ENCODE results near the gene TMEM198. TPM values are rescaled to one million over a fixed set of nuclear protein-coding genes. Genes with fewer than 3 reads are reported as not detected.

TMEM198 gene
- total RNA-seq, 4 donors from 2014 or later, result 1.1 to 4.4 (median 1.2) TPM; not detected in 1

- Histone ChIP-seq H3K27me3 (peaks cover 18% of the 10 kb centered on the region), H3K4me1 (peaks cover 2 to 16% (median 7%) of the 10 kb centered on the region in 4 donors), H3K4me3 (no peak overlapping the region), H3K27ac (no peak overlapping the region), H3K36me3 (no peaks in the 10 kb centered on the region), H3K9me3 (no peaks in the 10 kb centered on the region)
- DNase-seq, result no peak
- TF ChIP-seq POLR2AphosphoS5 (IDR thresholded peaks at IDR 0.05), result no peak
- TF ChIP-seq EP300 (IDR thresholded peaks at IDR 0.05; ENCODE audit: low read depth), result no peak
- no peak for TF ChIP-seq CTCF (IDR thresholded peaks at IDR 0.05)
- no peak for TF ChIP-seq POLR2A (IDR thresholded peaks at IDR 0.05)
- intact Hi-C loops (cut with DNase I; ENCODE audit: low total_unique reads) (no loop called here), in situ Hi-C loops (cut with MboI; ENCODE audit: low pct_ligation_motif_present in 1 of 4, low pct_unique_long_range_greater_than_20kb in 1 of 4, low sequenced_read_pairs in 3 of 4) (no loop called here)
- WGBS, 2 donors (ENCODE audit: low coverage in 1 of 2), result 86% methylated on average over 11 of the region's 11 CpGs; no CpG with 5 or more reads in 1 of the 2 donors
These were observed 22.8 kb downstream of the TMEM198 start for GRCh38 chr2:219566640-219567039.

- Histone ChIP-seq H3K36me3 (no peaks in the 10 kb centered on the region), H3K4me3 (no peak overlapping the region), H3K4me1 (peaks cover 3 to 17% (median 8%) of the 10 kb centered on the region in 4 donors), H3K9me3 (no peaks in the 10 kb centered on the region), H3K27ac (no peak overlapping the region), H3K27me3 (peaks cover 20% of the 10 kb centered on the region)
- in situ Hi-C loops (cut with MboI; ENCODE audit: low pct_ligation_motif_present in 1 of 4, low pct_unique_long_range_greater_than_20kb in 1 of 4, low sequenced_read_pairs in 3 of 4), result no loop called here
- TF ChIP-seq POLR2A (IDR thresholded peaks at IDR 0.05) (no peak), CTCF (IDR thresholded peaks at IDR 0.05) (no peak), POLR2AphosphoS5 (IDR thresholded peaks at IDR 0.05) (no peak), EP300 (IDR thresholded peaks at IDR 0.05; ENCODE audit: low read depth) (no peak)
- DNase-seq, result no peak
- intact Hi-C loops (cut with DNase I; ENCODE audit: low total_unique reads), result no loop called here
- WGBS, 2 donors (ENCODE audit: low coverage in 1 of 2), result 92% methylated on average over 18 of the region's 18 CpGs; no CpG with 5 or more reads in 1 of the 2 donors
These were observed 23.3 kb downstream of the TMEM198 start for GRCh38 chr2:219567131-219567530.

- no peaks in the 10 kb centered on the region for H3K9me3 ChIP-seq
- H3K4me3 ChIP-seq, result no peak overlapping the region
- TF ChIP-seq CTCF (IDR thresholded peaks at IDR 0.05), result no peak
- TF ChIP-seq POLR2AphosphoS5 (IDR thresholded peaks at IDR 0.05), result no peak
- no peak for TF ChIP-seq EP300 (IDR thresholded peaks at IDR 0.05; ENCODE audit: low read depth)
- TF ChIP-seq POLR2A (IDR thresholded peaks at IDR 0.05), result no peak
- WGBS, 2 donors (ENCODE audit: low coverage in 1 of 2), result 80 to 91% methylated on average over 1 to 35 of the region's 35 CpGs
- intact Hi-C loops (cut with DNase I; ENCODE audit: low total_unique reads), result no loop called here
- in situ Hi-C loops (cut with MboI; ENCODE audit: low pct_ligation_motif_present in 1 of 4, low pct_unique_long_range_greater_than_20kb in 1 of 4, low sequenced_read_pairs in 3 of 4), result no loop called here
- DNase-seq, result no peak
- no peaks in the 10 kb centered on the region for H3K36me3 ChIP-seq
- peaks cover 28% of the 10 kb centered on the region for H3K27me3 ChIP-seq
- no peak overlapping the region for H3K27ac ChIP-seq
- peaks cover 3 to 17% (median 8%) of the 10 kb centered on the region in 4 donors for H3K4me1 ChIP-seq
These were observed 24.0 kb downstream of the TMEM198 start for GRCh38 chr2:219567791-219568361.

- intact Hi-C loops (cut with DNase I; ENCODE audit: low total_unique reads) (no loop called here), in situ Hi-C loops (cut with MboI; ENCODE audit: low pct_ligation_motif_present in 1 of 4, low pct_unique_long_range_greater_than_20kb in 1 of 4, low sequenced_read_pairs in 3 of 4) (no loop called here)
- whole genome bisulfite sequencing, 2 donors (ENCODE audit: low coverage in 1 of 2), result 85 to 96% methylated on average over 5 to 6 of the region's 6 CpGs
- no peak for DNase-seq
- Histone ChIP-seq H3K27me3 (peaks cover 30% of the 10 kb centered on the region), H3K9me3 (no peaks in the 10 kb centered on the region), H3K4me3 (no peak overlapping the region), H3K36me3 (no peaks in the 10 kb centered on the region), H3K27ac (no peak overlapping the region), H3K4me1 (peaks cover 3 to 17% (median 8%) of the 10 kb centered on the region in 4 donors)
- no peak for TF ChIP-seq EP300 (IDR thresholded peaks at IDR 0.05; ENCODE audit: low read depth)
- TF ChIP-seq CTCF (IDR thresholded peaks at IDR 0.05), result no peak
- no peak for TF ChIP-seq POLR2AphosphoS5 (IDR thresholded peaks at IDR 0.05)
These were observed 25.2 kb downstream of the TMEM198 start for GRCh38 chr2:219569041-219569440.
